ENCODE measurements around the gene GALNT9.
"Not testable (repeated sequence)": the region's sequence is repeated elsewhere in the genome, so short reads cannot be mapped to it uniquely, and the experiment has no call there.

DNA sequence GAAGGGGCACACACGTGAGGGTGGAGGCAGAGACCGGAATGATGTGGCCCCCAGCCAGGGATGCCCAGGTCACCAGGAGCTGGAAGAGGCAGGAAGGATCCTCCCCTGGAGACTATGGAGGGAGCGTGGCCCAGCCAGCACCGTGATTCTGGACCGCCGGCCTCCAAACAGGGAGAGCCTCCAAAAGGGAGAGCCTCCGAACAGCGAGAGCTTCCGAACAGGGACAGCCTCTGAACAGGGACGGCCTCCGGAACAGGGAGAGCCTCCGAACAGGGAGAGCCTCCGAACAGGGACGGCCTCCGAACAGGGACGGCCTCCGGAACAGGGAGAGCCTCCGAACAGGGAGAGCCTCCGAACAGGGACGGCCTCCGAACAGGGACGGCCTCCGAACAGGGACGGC lies 33.8 kb downstream of the GALNT9 start:
- TF ChIP-seq, protein P1, sequence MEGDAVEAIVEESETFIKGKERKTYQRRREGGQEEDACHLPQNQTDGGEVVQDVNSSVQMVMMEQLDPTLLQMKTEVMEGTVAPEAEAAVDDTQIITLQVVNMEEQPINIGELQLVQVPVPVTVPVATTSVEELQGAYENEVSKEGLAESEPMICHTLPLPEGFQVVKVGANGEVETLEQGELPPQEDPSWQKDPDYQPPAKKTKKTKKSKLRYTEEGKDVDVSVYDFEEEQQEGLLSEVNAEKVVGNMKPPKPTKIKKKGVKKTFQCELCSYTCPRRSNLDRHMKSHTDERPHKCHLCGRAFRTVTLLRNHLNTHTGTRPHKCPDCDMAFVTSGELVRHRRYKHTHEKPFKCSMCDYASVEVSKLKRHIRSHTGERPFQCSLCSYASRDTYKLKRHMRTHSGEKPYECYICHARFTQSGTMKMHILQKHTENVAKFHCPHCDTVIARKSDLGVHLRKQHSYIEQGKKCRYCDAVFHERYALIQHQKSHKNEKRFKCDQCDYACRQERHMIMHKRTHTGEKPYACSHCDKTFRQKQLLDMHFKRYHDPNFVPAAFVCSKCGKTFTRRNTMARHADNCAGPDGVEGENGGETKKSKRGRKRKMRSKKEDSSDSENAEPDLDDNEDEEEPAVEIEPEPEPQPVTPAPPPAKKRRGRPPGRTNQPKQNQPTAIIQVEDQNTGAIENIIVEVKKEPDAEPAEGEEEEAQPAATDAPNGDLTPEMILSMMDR (conservative IDR thresholded peaks at IDR 0.05; ENCODE audit: low read depth, low read length) = not testable (repeated sequence)
- not testable (repeated sequence) for TF ChIP-seq EZH2phosphoT487 (IDR thresholded peaks at IDR 0.05; ENCODE audit: borderline replicate concordance, low read length)
